SH-SY5Y (cell line): ENCODE results near the gene TUBD1.

Source experiments
- GATA2 ChIP-seq: IDR thresholded peaks from 2 replicates; pipeline ENCODE4 v1.6.1; 2011; ENCODE audit warnings: mild to moderate bottlenecking, low read depth, low read length
- GATA3 ChIP-seq: IDR thresholded peaks from 2 replicates; pipeline ENCODE4 v1.6.1; 2011; ENCODE audit warnings: low read depth, mild to moderate bottlenecking, low read length, moderate library complexity

- TF ChIP-seq GATA3 (no peak), GATA2 (no peak; the same call in 1 of the 2 replicates)
These were observed at the start of gene TUBD1, which contains the start of gene RPS6KB1 for GRCh38 chr17:59892924-59893675.
